DOHH2 (cell line): ENCODE measurements around the gene OR2AE1.

Experiments used
- CTCF ChIP-seq: fragments of 200-600 bp; sonication (generic); IDR thresholded peaks from one replicate; pipeline ENCODE4 v1.5.1; 2014; ENCODE audit warnings: antibody characterized with exemption, mild to moderate bottlenecking, low read depth, low read length; ENCODE audit not compliant: poor library complexity, severe bottlenecking
- EZH2phosphoT487 ChIP-seq: fragments of 200-600 bp; sonication (generic); IDR thresholded peaks from 2 replicates; pipeline ENCODE4 v1.6.1; 2017; ENCODE audit warnings: borderline replicate concordance, mild to moderate bottlenecking, antibody characterized with exemption, low read length, moderate library complexity, mixed read lengths

DNA sequence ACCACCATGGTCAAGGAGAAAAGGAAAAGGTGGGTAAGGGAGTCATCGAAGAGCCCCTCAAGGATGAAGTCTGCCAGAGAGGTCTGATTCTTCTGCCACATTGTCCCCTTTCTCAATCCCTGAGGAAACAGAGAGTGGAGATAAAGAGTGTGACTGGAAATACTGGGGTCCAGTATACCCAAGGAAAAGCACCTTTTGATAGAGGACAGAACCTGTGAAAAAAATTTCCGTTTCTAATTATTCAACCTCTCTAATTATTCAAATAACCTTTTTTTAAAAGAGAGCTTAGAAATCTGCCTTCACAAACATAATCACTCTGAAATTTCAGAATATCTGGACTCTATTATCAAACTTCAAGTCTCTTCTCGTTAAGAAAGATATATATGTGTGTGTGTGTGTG is at the start of gene OR2AE1:
- no peak for TF ChIP-seq CTCF
- no peak for TF ChIP-seq EZH2phosphoT487
